HepG2 (cell line): ENCODE measurements around the gene TBC1D16. TPM values are rescaled to one million over a fixed set of nuclear protein-coding genes. Genes with fewer than 3 reads are reported as not detected.

Experiments
- ATAD3A ChIP-seq: sonication (generic); formaldehyde crosslinking; IDR thresholded peaks from 2 replicates; pipeline ENCODE4 v1.4.0; 2020; ENCODE audit warnings: missing genetic modification reagents
- ATF4 ChIP-seq, 2 experiments: fragments of 450-650 bp in 1 of 2; sonication (generic) in 1 of 2; formaldehyde crosslinking; IDR thresholded peaks; 2 replicates each; pipeline versions ENCODE4 v1.5.0 to v1.8.0; 2020 to 2022; ENCODE audit warnings: mild to moderate bottlenecking in 1 of 2, missing genetic modification reagents in 1 of 2
- FOXK2 ChIP-seq: fragments of 450-650 bp; IDR thresholded peaks from 2 replicates; pipeline ENCODE4 v1.6.1; 2016
- HMGXB4 ChIP-seq, 2 experiments: sonication (generic) in 1 of 2; formaldehyde crosslinking in 1 of 2; IDR thresholded peaks; 2 replicates each; pipeline versions ENCODE4 v1.4.0 to v1.6.1; 2018 to 2020; ENCODE audit warnings: missing genetic modification reagents in 2 of 2, borderline replicate concordance in 1 of 2, low read depth in 1 of 2, mild to moderate bottlenecking in 1 of 2, missing biosample characterization in 1 of 2
- HNRNPH1 ChIP-seq: fragments of 200-400 bp; formaldehyde crosslinking; optimal IDR thresholded peaks from 2 replicates; pipeline ENCODE3; 2017; ENCODE audit warnings: mild to moderate bottlenecking, low read depth, low read length
- HNRNPK ChIP-seq: fragments of 200-400 bp; formaldehyde crosslinking; IDR thresholded peaks from 2 replicates; pipeline ENCODE4 v1.6.1; 2018; ENCODE audit warnings: low read length, low read depth, moderate library complexity, mild to moderate bottlenecking; ENCODE audit not compliant: poor library complexity, severe bottlenecking
- NBN ChIP-seq: fragments of 450-650 bp; conservative IDR thresholded peaks from 2 replicates; pipeline ENCODE4 v1.6.1; 2017
- NKX3-1 ChIP-seq: sonication (generic); formaldehyde crosslinking; IDR thresholded peaks from 2 replicates; pipeline ENCODE4 v1.5.0; 2020; ENCODE audit warnings: missing genetic modification reagents
- RBM22 ChIP-seq: fragments of 200-400 bp; formaldehyde crosslinking; optimal IDR thresholded peaks from 2 replicates; pipeline ENCODE3; 2017; ENCODE audit warnings: mild to moderate bottlenecking, low read length, moderate library complexity
- SALL1 ChIP-seq: sonication (generic); formaldehyde crosslinking; IDR thresholded peaks from 2 replicates; pipeline ENCODE4 v1.8.0; 2022; ENCODE audit warnings: mild to moderate bottlenecking, missing genetic modification reagents
- SP5 ChIP-seq: IDR thresholded peaks from 2 replicates; pipeline ENCODE4 v1.6.1; 2016; ENCODE audit warnings: low read depth, borderline replicate concordance
- XBP1 ChIP-seq: sonication (generic); formaldehyde crosslinking; IDR thresholded peaks from 2 replicates; pipeline ENCODE4 v1.5.0; 2020; ENCODE audit warnings: missing genetic modification reagents
- ZBTB43 ChIP-seq: sonication (generic); formaldehyde crosslinking; conservative IDR thresholded peaks from 2 replicates; pipeline ENCODE4 v1.4.0; 2020; ENCODE audit warnings: missing genetic modification reagents
- ZFP82 ChIP-seq: sonication (generic); formaldehyde crosslinking; IDR thresholded peaks from 2 replicates; pipeline ENCODE4 v1.5.1; 2020; ENCODE audit warnings: mild to moderate bottlenecking, missing genetic modification reagents, borderline replicate concordance
- ZFYVE20 ChIP-seq: sonication (generic); formaldehyde crosslinking; IDR thresholded peaks from 2 replicates; pipeline ENCODE4 v1.8.0; 2023; ENCODE audit warnings: low read depth, mild to moderate bottlenecking, moderate library complexity, missing genetic modification reagents, borderline replicate concordance
- ZMYM2 ChIP-seq: sonication (generic); formaldehyde crosslinking; IDR thresholded peaks from 2 replicates; pipeline ENCODE4 v1.8.0; 2022; ENCODE audit warnings: mild to moderate bottlenecking, missing genetic modification reagents
- ZNF432 ChIP-seq: sonication (generic); formaldehyde crosslinking; IDR thresholded peaks from 2 replicates; pipeline ENCODE4 v1.5.0; 2020; ENCODE audit warnings: missing genetic modification reagents, mild to moderate bottlenecking, borderline replicate concordance
- ZNF629 ChIP-seq: sonication (generic); formaldehyde crosslinking; conservative IDR thresholded peaks from 2 replicates; pipeline ENCODE4 v1.5.0; 2020; ENCODE audit warnings: missing genetic modification reagents
- ZNF773 ChIP-seq: sonication (generic); formaldehyde crosslinking; IDR thresholded peaks from 2 replicates; pipeline ENCODE4 v1.4.0; 2020; ENCODE audit warnings: missing genetic modification reagents, borderline replicate concordance
- polyA plus RNA-seq, 8 experiments: library from polyadenylated mRNA; depleted of rRNA in 3 of 8; stranded (reverse) in 7 of 8; unstranded in 1 of 8; fragments of >200 nt; fragmentation: Illumina TruSeq in 4 of 8; extraction: Trizol in 4 of 8; gene quantifications; 2 replicates each; pipeline versions ENCODE4 v1.2.1 to v1.2.3, GENCODE V29; 2011 to 2016; ENCODE audit warnings: low read depth in 4 of 8, missing spikeins in 1 of 8, mixed read lengths in 1 of 8; ENCODE audit not compliant: insufficient read depth in 1 of 8
- total RNA-seq, 5 experiments: library from RNA; depleted of rRNA; stranded (reverse); fragments of >200 nt; fragmentation: Illumina TruSeq; extraction: Trizol; gene quantifications; 2 replicates each; pipeline ENCODE4 v1.2.3, GENCODE V29; 2016; ENCODE audit warnings: low read depth in 1 of 5
- TF ChIP-seq, protein P1 (sequence below): sonication (generic); formaldehyde crosslinking; IDR thresholded peaks from 2 replicates; pipeline ENCODE4 v1.5.0; 2020; ENCODE audit warnings: mild to moderate bottlenecking, missing genetic modification reagents
- TF ChIP-seq, protein P2 (sequence below): sonication (generic); formaldehyde crosslinking; IDR thresholded peaks from 2 replicates; pipeline ENCODE4 v1.9.0; 2021; ENCODE audit warnings: missing genetic modification reagents, mild to moderate bottlenecking, borderline replicate concordance

TBC1D16 gene
- total and polyA plus RNA-seq, 2 of the 13 experiments (the other 11 are each of a cell fraction or from before 2014, with no cell fraction given), result 14.9 to 24.9 TPM

DNA sequence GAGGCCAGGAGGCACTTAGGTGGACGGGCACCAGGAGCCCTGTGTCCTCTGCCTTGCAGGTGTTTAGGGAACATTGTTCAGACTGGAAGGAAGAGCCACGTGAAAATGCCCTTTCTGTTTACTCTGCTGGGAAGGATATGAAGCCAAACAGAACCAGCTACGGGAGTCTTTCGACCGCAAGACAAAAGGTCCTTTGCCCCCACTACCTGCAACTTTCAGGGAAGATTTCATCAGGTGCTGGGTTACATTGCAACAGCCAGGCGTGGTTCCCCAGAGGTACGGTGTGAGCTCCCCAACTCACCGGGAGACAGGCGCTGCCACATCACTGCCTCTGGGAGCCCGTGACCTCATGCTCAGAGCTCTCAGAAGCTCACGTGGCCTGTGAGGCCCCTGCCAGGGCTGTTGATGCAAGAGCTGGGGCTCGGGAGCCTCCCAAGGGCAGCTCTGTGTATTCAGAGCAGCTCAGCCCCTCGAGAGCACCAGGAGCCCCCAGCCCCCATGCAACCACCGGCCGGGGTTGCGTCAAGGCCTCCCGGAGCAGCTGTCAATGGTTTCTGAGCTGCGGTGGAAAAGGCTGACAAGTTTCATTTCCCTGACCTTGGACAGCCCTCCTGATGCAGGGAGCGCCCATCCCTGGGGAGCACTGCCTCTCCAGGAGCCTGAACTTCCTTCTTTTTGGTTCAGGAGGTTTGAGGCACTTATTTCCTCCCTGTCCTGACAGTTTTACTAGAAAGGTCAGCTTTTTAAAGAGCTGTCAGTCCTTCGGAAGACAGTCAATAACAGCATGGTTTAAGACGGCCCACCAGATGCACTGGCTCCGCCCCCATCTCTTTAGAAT is 42.1 kb downstream of the TBC1D16 start (continued):
- TF ChIP-seq ZBTB43 (CRISPR knock-in tag) (peak; percentile 78), ZMYM2 (CRISPR knock-in tag) (no peak), FOXK2 (peak; percentile 73; the same call in 1 of the 2 replicates), HNRNPH1 (peak; percentile 41), HNRNPK (no peak), ZNF773 (CRISPR knock-in tag) (no peak; the same call in 1 of the 2 replicates), SP5 (peak; percentile 77), ATF4 (CRISPR knock-in tag; IDR thresholded peaks at IDR 0.05) (peak; percentile 97 to 100), ZFP82 (CRISPR knock-in tag) (peak; percentile 73; the same call in 1 of the 2 replicates), XBP1 (peak; percentile 92), SALL1 (CRISPR knock-in tag) (peak; percentile 99), NKX3-1 (CRISPR knock-in tag) (peak; percentile 92; the same call in 1 of the 2 replicates), RBM22 (no peak), NBN (no peak), ZFYVE20 (CRISPR knock-in tag) (no peak), ATAD3A (no peak), ZNF432 (CRISPR knock-in tag) (no peak), HMGXB4 (CRISPR knock-in tag; IDR thresholded peaks at IDR 0.05; ENCODE audit: borderline replicate concordance in 1 of 2, low read depth in 1 of 2) (peak; percentile 80 to 83; a peak in 3 of 4 replicates), ZNF629 (CRISPR knock-in tag) (peak; percentile 62)
- TF ChIP-seq, protein P1, sequence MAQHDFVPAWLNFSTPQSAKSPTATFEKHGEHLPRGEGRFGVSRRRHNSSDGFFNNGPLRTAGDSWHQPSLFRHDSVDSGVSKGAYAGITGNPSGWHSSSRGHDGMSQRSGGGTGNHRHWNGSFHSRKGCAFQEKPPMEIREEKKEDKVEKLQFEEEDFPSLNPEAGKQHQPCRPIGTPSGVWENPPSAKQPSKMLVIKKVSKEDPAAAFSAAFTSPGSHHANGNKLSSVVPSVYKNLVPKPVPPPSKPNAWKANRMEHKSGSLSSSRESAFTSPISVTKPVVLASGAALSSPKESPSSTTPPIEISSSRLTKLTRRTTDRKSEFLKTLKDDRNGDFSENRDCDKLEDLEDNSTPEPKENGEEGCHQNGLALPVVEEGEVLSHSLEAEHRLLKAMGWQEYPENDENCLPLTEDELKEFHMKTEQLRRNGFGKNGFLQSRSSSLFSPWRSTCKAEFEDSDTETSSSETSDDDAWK (CRISPR knock-in tag), result no peak
- TF ChIP-seq, protein P2, sequence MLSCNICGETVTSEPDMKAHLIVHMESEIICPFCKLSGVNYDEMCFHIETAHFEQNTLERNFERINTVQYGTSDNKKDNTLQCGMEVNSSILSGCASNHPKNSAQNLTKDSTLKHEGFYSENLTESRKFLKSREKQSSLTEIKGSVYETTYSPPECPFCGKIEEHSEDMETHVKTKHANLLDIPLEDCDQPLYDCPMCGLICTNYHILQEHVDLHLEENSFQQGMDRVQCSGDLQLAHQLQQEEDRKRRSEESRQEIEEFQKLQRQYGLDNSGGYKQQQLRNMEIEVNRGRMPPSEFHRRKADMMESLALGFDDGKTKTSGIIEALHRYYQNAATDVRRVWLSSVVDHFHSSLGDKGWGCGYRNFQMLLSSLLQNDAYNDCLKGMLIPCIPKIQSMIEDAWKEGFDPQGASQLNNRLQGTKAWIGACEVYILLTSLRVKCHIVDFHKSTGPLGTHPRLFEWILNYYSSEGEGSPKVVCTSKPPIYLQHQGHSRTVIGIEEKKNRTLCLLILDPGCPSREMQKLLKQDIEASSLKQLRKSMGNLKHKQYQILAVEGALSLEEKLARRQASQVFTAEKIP, result no peak
